Measurements from ENCODE around the gene GIMAP7.

DNA sequence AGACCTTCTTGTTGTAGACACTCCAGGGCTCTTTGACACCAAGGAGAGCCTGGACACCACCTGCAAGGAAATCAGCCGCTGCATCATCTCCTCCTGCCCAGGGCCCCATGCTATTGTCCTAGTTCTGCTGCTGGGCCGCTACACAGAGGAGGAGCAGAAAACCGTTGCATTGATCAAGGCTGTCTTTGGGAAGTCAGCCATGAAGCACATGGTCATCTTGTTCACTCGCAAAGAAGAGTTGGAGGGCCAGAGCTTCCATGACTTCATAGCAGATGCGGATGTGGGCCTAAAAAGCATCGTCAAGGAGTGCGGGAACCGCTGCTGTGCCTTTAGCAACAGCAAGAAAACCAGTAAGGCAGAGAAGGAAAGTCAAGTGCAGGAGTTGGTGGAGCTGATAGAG, 5.5 kb downstream of the GIMAP7 start:
- no peak for TF ChIP-seq POLR2A (IDR thresholded peaks at IDR 0.05)
- no peak for TF ChIP-seq CTCF (IDR thresholded peaks at IDR 0.05)

All from breast epithelium (tissue), 3 donors.